Stomach (tissue), 4 donors: ENCODE data around the gene ZMYND8.

ENCODE experiments used
- EP300 ChIP-seq: sonication (generic); formaldehyde crosslinking; IDR thresholded peaks from one replicate; pipeline ENCODE4 v1.6.1; 2017; ENCODE audit warnings: antibody characterized with exemption
- POLR2A ChIP-seq, 4 donors: fragments of 450-650 bp; IDR thresholded peaks; one replicate each; pipeline ENCODE4 v1.6.1; 2016; ENCODE audit warnings: antibody characterized with exemption in 4 of 4, control low read depth in 2 of 4, mild to moderate bottlenecking in 1 of 4, moderate library complexity in 1 of 4
- POLR2AphosphoS5 ChIP-seq, 3 donors: sonication (generic); formaldehyde crosslinking; IDR thresholded peaks; one replicate each; pipeline ENCODE4 v1.6.1; 2016; ENCODE audit warnings: antibody characterized with exemption in 3 of 3
- TF ChIP-seq, protein P1 (sequence below), 7 experiments: fragments of 450-650 bp in 4 of 7; fragments of 200-600 bp in 3 of 7; sonication (generic) in 3 of 7; IDR thresholded peaks; one replicate each; pipeline ENCODE4 v1.5.1; 2016 to 2019; ENCODE audit warnings: antibody characterized with exemption in 7 of 7, control low read depth in 2 of 7, mild to moderate bottlenecking in 1 of 7

DNA sequence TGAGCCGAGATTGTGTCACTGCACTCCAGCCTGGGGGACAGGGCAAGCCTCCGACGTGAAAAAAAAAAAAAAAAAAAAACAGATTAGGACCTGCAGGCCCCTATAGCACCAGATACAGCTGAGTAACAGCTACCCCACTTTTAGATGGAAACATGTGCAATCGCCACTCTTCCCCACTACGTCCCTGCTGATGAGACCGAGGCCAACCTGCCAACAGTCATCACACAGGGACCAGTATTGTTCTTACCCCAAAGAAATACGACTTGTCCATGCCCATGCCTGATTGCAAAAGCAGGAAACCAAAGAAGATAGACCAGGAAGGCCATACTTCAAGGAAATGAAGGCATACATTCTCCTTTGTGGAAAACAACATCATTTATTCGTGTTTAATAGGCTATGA is 45.8 kb downstream of the ZMYND8 start:
- TF ChIP-seq, protein P1, sequence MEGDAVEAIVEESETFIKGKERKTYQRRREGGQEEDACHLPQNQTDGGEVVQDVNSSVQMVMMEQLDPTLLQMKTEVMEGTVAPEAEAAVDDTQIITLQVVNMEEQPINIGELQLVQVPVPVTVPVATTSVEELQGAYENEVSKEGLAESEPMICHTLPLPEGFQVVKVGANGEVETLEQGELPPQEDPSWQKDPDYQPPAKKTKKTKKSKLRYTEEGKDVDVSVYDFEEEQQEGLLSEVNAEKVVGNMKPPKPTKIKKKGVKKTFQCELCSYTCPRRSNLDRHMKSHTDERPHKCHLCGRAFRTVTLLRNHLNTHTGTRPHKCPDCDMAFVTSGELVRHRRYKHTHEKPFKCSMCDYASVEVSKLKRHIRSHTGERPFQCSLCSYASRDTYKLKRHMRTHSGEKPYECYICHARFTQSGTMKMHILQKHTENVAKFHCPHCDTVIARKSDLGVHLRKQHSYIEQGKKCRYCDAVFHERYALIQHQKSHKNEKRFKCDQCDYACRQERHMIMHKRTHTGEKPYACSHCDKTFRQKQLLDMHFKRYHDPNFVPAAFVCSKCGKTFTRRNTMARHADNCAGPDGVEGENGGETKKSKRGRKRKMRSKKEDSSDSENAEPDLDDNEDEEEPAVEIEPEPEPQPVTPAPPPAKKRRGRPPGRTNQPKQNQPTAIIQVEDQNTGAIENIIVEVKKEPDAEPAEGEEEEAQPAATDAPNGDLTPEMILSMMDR (IDR thresholded peaks at IDR 0.05), result no peak
- TF ChIP-seq POLR2AphosphoS5 (IDR thresholded peaks at IDR 0.05) (no peak), EP300 (no peak), POLR2A (IDR thresholded peaks at IDR 0.05) (no peak)
